LoVo (cell line): ENCODE measurements around the gene COX10.
"Not testable (repeated sequence)": the region's sequence is repeated elsewhere in the genome, so short reads cannot be mapped to it uniquely, and the experiment has no call there.

ENCODE experiments used
- DNase-seq: peaks from one replicate; pipeline ENCODE4 v3.0.0-alpha.2; 2016; ENCODE audit warnings: low spot score

COX10 gene

DNA sequence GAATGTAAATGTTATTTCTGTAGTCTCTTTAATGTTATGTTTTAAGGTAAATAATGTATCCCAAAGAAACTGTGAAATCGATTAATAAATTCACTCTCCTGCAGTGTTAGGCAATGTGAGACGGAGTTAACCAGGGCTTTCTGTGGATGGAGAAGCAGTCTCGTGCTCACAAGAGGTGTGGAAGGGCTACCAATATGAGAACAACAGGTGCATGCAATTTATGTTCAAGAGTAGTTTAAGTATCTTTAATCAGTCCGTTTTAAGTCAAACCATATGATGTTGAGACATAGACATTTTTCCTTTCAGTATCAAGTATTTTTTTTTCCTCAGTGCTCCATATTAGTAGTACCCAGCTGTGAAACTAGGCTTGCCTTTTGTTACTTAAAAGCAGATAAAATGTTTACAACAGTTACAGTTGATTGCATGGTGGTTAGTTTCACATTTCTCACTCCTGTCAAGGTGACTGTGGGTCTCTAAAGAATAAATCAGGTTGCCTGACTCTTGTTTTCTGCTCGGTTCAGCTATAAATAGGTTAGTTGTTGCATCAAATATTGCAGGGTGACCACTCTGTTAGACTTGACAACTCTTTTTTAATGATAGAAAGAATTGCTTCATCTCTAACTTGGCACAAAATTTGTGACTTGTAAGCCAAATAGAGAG, 54.4 kb downstream of the COX10 start:
- no peak for DNase-seq

DNA sequence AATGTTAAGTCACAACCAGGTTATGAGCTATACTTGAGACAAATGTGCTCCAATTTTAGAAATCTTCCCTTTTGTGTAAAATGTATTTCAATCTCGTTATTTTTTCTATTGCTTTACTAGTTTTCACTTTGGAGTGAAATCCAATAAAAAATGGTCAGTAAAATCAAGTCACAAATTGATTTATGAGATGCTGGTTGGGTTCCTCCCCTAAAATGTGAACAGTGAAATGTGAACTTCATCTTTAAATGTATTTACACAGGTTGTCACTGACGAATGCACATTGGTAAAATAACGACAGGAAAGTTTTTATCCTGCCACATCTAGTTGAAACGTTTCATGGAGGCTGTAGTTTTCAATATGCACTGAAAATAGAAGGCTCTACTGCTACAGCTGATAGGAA, 55.5 kb downstream of the COX10 start:
- no peak for DNase-seq

- no peak for DNase-seq
Observed at GRCh38 chr17:14125518-14126137, 56.3 kb downstream of the COX10 start.

GRCh38 chr17:14133104-14133503, 63.8 kb downstream of the COX10 start:
- peak; percentile 20 for DNase-seq

- no peak for DNase-seq
Observed at GRCh38 chr17:14134456-14134855, 65.2 kb downstream of the COX10 start.

- DNase-seq = no peak
Observed at GRCh38 chr17:14135906-14136590, 66.7 kb downstream of the COX10 start.

DNA sequence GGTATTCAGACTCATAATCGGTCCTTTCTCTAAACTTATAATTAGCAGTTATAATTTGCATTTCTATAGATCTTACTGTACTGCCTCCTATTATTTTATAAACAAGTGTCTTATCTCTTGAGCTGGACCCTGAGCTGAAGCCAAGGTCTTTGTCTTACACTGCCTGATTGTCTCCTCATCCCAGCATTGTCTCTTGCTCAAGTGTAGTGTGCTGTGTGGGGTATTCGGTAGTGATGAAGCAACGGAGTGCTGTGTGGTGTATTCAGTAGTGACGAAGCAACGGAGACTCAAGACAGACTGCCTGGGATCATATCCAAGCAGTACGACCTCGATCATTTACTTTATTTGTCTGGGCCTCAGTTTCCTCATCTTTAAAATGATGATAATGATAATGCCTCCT, 69.3 kb downstream of the COX10 start:
- no peak for DNase-seq

DNA sequence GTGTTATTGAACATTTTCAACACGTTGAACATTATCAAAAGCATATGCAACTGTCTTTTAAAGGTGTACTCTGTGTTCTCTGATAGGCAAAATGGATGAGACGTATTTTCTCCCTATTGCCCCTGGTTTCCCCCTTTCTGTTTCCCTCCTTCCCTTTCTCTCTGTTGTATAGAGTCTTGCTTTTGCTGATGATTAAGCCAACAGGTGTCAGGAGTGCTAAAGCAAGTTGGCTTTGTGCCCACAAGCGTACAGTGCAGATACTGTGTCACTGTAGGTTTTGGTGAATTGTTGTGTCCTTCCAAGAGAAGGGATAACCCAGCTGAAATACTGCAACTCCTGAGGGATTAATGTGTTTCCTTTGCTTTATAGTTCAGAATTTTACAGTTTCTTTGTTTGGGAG, 74.4 kb downstream of the COX10 start:
- no peak for DNase-seq

DNA sequence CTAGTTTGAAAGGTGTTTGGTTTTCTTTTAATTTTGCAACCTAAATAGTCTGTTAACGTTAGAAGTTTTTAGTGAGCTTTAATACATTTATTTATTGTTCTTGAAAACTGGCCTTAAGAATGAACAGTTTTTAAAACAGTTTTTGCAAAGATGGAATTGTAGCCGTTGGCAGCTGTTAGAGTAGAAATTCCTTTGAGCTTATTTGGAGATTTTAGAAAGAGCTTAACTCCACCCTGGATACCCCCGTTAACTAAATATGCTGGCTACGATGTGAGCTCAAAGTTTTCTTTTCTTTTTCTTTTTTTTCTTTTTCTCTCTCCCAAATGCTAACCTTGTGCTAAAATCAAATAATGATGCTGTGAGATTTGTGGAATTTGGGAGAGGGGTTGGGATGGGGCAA, 75.2 kb downstream of the COX10 start:
- DNase-seq = no peak

GRCh38 chr17:14149751-14150150, 80.4 kb downstream of the COX10 start:
- DNase-seq = no peak

- no peak for DNase-seq
Observed at GRCh38 chr17:14150619-14151018, 81.3 kb downstream of the COX10 start.

DNA sequence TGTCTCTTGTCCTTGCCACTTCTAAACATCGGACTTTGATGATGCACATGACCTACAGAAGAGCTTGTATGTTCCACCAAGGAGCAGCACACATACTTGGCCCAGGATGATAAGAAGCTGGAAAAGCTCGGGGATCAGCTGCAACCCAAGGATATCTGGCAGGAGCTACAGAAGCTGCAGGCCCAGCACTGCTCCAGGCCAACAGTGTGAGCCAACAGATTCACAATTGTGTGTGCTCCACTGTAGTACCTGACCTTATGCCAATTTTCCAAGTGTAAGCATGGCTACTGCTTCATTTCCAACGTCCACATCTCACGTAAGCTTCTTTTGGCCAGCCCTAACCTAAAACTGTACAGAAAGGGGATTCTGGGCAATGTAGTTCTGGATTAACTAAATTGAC, 83.4 kb downstream of the COX10 start:
- DNase-seq = no peak

DNA sequence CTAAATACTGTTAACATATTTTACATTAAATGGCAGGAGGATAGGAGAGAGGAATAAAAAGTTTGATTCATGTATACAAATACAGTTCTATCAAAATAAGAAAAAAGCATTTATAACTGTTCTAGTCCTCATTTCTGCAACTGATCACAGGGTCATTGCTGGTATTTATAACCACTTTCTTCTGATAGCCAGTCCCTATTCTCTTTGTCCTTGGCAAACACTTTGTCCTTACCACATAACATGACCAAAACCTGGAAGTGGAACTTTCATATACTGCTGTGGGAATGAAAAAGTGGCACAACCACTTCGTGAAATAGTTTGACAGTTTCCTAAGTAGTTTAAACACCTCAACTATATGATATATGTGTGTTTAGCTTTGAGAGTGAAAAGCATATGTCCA, 84.1 kb downstream of the COX10 start:
- no peak for DNase-seq

DNA sequence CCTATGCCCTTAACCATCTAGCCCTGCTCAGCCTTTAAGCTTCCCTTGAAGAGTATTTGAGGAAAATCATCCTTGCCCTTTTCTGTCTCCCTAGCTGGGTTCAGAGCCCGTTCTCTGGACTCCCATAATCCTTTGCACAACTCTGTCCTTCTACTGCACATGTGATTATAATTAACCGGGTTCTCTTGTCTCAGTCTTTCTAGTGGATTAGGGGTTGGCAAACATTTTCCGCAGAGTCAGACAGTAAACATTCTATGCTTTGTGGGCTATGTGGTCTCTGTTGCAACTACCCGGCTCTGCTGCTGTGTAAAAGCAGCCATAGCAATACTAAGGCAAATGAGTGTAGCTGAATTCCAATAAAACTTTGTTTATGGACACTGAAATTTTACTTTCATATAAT, 87.4 kb downstream of the COX10 start:
- DNase-seq = no peak

GRCh38 chr17:14157822-14158221, 88.5 kb downstream of the COX10 start:
- no peak for DNase-seq

DNA sequence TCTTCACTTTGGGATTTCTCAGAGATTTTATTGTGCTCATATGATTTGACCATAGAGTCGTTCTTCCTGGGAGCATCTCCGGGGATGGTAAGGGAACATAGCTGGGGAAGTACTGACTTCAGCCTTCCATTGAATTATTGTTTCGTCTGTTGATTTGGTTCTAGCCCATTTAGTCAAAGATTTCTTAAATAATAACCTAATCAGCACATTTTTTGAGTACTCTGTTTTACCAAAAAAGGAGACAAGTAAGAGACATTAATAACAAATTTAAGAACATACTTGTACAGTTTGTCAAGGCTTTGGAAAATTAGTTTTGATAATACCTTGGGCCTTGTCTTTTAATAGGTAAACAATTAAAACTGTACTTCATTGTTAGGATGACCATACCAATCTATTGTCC, 89.4 kb downstream of the COX10 start:
- no peak for DNase-seq

DNA sequence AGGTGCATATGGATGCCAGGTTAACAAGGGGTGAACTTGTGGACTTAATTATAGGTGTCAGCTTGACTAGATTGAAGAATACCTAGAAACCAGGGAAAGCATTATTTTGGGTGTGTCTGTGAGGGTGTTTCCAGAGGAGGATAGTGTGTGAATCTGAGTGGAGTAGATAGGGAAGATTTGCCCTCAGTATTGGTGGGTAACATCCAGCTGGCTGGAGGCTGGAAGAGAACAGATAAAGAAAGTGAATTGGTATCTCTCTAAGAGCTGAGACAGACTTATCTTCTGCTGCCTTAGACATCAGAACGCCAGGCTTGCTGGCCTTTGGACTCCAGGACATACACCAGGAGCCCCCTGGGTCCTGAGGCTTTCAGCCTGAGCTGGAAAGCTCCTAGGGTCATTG, 92.1 kb downstream of the COX10 start:
- DNase-seq = no peak

DNA sequence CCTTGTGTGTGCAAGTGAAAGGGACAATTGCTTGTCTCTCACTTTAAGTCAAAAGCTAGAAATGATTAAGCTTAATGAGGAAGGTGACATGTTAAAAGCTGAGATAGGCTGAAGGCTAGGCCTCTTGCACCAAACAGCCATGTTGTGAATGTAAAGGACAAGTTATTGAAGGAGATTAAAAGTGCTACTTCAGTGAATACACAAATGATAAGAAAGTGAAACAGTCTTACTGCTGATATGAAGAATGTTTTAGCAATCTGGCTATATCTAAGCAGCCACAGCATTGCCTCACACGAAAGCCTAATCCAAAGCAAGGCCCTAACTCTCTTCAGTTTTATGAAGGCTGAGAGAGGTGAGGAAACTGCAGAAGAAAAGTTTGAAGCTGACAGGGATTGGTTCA, 96.3 kb downstream of the COX10 start:
- DNase-seq = no peak

DNA sequence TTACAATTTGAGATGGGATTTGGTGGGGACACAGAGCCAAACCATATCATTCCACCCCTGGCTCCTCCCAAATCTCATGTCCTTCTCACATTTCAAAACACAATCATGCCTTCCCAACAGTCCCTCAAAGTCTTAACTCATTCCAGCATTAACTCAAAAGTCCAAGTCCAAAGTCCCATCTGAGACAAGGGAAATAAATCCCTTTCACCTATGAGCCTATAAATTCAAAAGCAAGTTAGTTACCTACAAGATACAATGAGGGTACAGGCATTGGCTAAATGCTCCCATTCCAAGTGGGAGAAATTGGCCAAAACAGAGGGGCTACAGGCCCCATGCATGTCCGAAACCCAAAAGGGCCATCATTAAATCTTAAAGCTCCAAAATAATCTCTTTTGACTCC, 98.5 kb downstream of the COX10 start:
- DNase-seq = not testable (repeated sequence)

DNA sequence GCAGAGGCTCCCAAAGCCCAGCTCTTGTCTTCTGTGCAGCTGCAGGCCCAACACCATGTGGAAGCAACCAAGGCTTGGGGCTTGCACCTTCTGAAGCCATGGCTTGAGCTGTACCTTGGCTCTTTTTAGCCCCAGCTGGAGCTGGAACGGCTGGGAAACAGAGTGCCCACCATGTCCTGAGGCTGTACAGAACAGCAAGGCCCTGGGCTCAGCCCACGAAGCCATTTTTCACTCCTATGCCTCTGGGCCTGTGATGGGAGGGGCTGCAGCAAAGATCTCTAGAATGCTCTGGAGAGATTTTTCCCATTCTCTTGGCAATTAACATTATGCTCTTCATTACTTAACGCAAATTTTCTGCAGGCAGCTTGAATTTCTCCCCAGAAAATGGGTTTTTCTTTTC, 99.3 kb downstream of the COX10 start:
- no peak for DNase-seq

- no peak for DNase-seq
Observed at GRCh38 chr17:14169287-14169686, 100.0 kb downstream of the COX10 start.

GRCh38 chr17:14169901-14170300, 100.6 kb downstream of the COX10 start:
- DNase-seq = no peak

GRCh38 chr17:14176989-14177388, 107.7 kb downstream of the COX10 start:
- DNase-seq = not testable (repeated sequence)

GRCh38 chr17:14177801-14178200, 108.5 kb downstream of the COX10 start:
- DNase-seq = not testable (repeated sequence)
